GM19099 (cell line): Measurements from ENCODE around the gene RHOT2.
A peak's percentile ranks its signal among the peaks of the same experiment; 100 is the strongest.

Experiments
- POLR2A ChIP-seq: IDR thresholded peaks from 3 replicates; pipeline ENCODE4 v1.6.1; 2011; ENCODE audit warnings: low read depth; ENCODE audit not compliant: insufficient read length; ENCODE audit errors: extremely low read depth

The RHOT2 gene

DNA sequence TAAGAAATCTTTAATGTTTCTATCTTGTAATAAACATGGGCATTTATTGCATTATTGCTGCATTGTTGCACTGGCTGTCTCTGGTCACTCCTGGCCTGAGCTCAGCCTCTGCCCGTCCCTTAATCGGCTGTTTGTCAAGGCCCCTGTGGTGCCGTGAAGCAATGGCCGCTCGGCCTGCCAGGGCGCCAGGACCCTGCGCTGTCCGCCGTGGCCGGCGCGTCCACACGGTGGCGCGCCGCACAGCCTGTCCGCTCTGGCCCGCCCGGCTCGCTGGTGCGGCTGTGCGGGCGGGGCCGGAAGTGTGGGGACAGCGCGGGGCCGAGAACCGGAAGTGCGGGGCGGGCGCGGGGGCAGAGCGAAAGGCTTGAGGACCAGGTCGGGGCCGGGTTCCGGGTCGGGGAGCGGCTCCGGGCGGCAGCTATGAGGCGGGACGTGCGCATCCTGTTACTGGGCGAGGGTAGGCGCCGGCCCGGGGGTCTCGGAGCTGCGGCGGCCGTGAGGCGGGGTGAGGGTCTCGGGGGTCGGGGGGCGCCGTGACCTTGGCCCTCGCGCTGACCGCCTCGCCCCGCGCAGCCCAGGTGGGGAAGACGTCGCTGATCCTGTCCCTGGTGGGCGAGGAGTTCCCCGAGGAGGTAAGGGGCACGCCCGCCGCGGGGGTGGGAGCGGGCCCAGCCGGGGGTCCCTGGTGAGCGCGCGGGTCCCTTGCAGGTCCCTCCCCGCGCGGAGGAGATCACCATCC, at the start of gene RHOT2:
Gene RHOT2 (plus strand): TSS at position 353 of the 739 bp plus-strand sequence. CDS start 68 bp downstream, at position 421.
- peak; percentile 96 for TF ChIP-seq POLR2A

DNA sequence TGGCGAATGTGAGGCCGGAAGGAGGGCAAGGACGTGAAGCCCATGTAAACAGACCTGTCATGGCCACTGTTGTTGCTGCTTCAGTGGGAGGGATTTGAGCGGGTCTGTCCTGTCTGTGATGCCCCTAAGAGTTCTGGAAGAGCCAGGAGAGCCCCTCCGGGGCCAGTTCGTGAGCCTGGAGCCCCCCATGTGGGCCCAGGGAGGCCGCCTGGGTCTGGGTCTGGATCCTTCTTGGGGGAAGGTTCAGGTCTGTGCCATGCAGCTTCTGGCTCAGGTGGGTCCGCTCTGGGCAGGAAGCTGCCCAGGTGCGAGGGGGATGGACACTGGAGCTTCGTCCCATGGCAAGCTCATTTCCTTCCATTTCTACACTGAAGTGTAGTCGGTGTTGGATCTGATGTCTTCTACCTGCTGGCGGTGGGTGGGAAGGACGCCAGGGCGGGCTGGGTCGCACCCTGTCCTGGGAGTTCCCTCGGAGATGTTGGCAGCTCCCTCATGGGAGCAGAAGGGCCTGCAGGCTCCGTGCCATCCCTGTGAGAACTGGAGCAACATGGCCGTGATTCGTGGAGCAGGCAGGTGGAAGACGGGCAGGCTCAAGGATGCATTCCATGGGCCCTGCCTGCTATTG, 48.3 kb upstream of the RHOT2 start:
- TF ChIP-seq POLR2A = no peak

DNA sequence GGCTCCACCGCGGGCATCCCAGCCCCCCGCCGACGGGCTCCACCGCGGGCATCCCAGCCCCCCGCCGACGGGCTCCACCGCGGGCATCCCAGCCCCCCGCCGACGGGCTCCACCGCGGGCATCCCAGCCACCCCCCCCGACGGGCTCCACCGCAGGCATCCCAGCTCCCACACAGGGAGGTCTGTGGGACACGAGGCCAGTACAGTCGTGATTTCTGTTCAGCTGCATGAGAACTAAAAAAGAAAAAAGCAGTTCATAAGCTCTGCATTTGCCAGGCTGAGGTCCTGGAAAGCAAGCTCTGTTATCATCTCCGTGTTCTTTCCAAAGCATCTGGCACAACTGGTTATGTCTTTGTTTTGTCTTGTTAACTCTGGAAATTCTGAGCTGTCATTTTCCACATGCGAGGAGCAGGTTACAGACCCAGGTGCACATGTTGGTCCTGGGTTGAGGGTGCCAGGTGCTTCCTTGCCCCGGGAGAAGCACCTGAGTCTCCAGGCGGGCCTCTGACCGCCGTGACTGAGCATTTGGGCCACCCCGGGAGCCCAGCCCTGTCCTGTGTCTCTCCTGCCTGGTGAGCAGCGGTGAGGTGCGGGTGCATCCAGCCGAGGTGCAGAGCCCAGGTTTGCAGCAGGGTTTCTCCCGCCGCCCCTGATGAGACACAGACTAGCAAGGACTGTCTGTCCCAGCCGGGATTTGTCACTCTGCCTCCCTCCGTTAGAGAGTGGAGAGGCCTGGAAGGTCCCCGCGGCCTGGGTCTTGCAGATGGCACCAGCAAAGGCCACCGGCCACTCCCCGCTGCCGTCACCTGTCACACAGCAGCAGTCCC, 47.0 kb upstream of the RHOT2 start:
- no peak for TF ChIP-seq POLR2A

GRCh38 chr16:621526-622105, 46.3 kb upstream of the RHOT2 start:
- TF ChIP-seq POLR2A = no peak

DNA sequence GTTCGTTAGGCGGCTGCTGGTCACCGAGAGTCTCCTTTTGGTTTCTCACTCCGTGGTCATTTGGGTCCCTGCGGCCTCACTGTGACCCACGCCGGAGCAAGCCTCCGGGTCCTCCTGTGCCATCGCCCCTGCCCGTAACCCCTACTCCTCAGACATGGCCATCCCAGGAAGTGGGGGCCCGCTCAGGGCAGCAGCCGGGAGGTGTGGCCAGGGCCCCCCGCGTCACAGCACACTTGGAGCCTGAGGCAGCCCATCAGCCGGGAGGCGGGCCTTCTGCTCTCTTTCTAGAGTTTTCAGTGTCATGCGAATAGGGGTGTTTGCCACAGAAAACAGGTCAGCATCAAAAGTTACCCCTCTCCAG, 45.0 kb upstream of the RHOT2 start:
- TF ChIP-seq POLR2A = no peak

DNA sequence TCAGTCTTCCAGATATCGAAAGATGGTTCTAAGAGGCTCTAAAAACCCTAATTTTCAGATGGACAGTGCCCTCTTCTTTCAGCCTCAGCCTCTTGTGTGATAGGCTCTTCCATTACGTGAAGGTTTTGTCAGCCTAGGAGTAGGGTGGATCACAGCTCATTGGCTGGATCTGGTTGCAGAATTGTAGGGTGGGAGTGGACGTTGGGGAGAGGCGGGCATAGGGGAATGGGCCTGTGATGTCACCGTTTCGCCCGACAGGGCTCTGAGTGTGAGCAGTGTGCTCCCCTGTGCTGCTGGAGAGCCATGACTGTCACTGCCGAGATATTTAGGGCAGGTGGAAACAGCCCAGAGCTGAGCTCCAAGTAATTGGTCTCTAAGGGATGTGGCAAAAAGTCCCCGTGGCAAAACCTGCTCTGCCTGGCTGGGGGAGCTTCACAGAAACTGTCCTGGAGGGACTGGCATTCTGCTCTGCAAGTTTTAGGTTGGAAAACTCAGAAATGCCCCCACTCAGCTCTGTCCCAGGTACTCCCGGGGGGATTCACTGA, 43.3 kb upstream of the RHOT2 start:
- TF ChIP-seq POLR2A = no peak

- no peak for TF ChIP-seq POLR2A
Observed at GRCh38 chr16:625117-625976, 42.6 kb upstream of the RHOT2 start.

DNA sequence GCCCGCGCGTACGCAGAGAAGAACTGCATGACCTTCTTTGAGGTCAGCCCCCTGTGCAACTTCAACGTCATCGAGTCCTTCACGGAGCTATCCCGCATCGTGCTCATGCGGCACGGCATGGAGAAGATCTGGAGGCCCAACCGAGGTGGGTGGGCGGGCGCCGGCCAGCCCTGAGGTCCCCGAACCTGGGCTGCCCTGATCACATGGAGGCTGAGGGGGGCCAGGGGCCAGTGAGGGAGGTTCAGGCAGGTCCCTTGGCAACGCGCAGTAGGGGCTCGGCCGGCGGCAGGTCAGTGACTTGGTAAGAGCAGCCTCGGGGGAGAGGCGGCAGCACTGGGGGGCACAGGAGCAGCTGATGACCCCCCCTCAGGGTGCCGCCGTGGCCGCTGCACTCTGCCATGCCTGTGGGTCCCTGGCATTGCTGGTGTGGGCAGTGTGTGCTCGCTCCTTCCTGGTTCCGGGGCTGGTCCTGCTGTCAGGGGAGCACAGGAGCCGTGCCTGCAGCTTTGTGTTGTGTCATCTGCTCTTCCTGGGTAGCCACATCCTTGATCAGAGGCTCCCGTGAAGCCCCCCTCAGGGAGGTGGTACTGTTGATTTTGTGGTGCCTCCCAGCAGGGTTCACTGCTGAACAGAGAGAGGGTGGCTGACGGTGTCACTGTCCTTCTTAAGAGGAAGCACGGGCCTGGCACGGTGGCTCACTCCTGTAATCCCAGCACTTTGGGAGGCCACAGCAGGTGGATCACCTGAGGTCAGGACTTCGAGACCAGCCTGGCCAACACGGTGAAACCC, 41.8 kb upstream of the RHOT2 start:
- TF ChIP-seq POLR2A = no peak

- no peak for TF ChIP-seq POLR2A
Observed at GRCh38 chr16:626787-627453, 41.0 kb upstream of the RHOT2 start.

DNA sequence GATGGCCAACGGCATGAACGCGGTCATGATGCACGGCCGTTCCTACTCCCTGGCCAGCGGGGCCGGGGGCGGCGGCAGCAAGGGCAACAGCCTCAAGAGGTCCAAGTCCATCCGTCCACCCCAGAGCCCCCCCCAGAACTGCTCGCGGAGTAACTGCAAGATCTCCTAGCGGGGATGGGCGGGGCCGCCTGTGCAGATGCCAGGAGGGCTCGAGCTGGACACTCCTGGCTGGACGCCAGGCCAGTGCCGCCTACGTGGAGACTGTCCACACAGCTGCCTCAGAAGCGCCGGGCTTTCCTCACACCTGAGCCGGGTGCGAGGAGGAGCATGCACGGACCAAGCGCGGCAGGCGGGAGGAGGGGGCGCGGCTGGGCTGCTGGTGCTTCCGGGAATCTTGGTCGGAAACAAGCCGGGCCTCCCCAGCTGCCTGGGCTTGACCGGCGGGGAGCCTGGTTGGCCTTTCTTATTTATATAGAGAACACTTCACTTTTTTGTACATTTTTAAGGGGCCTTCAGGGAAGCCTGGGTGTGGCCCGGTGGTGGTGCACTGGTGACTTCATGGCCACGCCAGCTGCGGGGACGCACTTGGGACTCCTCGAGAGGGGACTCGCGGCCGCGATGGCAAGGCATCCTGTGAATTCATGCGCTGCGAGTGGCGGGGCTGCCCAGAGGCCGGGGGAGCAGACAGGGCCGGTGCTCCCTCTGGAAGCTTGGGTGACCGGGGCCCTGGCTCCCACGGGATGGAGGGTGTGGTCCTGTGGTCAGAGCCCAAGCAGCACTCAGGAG, 40.3 kb upstream of the RHOT2 start:
- no peak for TF ChIP-seq POLR2A

GRCh38 chr16:628321-629061, 39.4 kb upstream of the RHOT2 start:
- no peak for TF ChIP-seq POLR2A
